Endodermal cell (in vitro differentiated cells): ENCODE data around the gene KRT76. TPM values are rescaled to one million over a fixed set of nuclear protein-coding genes. Genes with fewer than 3 reads are reported as not detected.

Experiments
- DNase-seq: peaks from one replicate; pipeline ENCODE4 v3.0.0-alpha.2; 2017
- H3K27ac ChIP-seq: 2 replicates; pipeline ENCODE4 v1.5.1; 2013; ENCODE audit warnings: mild to moderate bottlenecking, low read depth, low read length, moderate library complexity
- H3K27me3 ChIP-seq: 2 replicates; pipeline ENCODE4 v1.6.1; 2013; ENCODE audit warnings: mild to moderate bottlenecking, low read length, moderate library complexity; ENCODE audit not compliant: insufficient read depth, control insufficient read depth, poor library complexity, severe bottlenecking
- H3K36me3 ChIP-seq: 2 replicates; pipeline ENCODE4 v1.7.0; 2013; ENCODE audit warnings: mild to moderate bottlenecking, low read length, moderate library complexity; ENCODE audit not compliant: control insufficient read depth, insufficient read depth
- H3K4me1 ChIP-seq: one replicate; pipeline ENCODE4 v1.7.0; 2013; ENCODE audit warnings: low read length; ENCODE audit not compliant: control insufficient read depth, insufficient read depth
- H3K4me3 ChIP-seq: 2 replicates; pipeline ENCODE4 v1.5.1; 2013; ENCODE audit warnings: mild to moderate bottlenecking, low read length, moderate library complexity
- H3K9ac ChIP-seq: 2 replicates; pipeline ENCODE4 v1.6.1; 2013; ENCODE audit warnings: mild to moderate bottlenecking, low read length, moderate library complexity; ENCODE audit not compliant: poor library complexity, severe bottlenecking; ENCODE audit errors: extremely low read depth
- H3K9me3 ChIP-seq: 2 replicates; pipeline ENCODE4 v1.6.1; 2013; ENCODE audit warnings: mild to moderate bottlenecking, low read length, moderate library complexity; ENCODE audit not compliant: control insufficient read depth
- H3K27ac Mint-ChIP-seq: 2 replicates; pipeline ENCODE4 v1.8.0; 2020; ENCODE audit warnings: mixed read lengths
- H3K27me3 Mint-ChIP-seq: 2 replicates; pipeline ENCODE4 v1.8.0; 2021; ENCODE audit warnings: mild to moderate bottlenecking, mixed read lengths; ENCODE audit not compliant: insufficient read depth
- H3K36me3 Mint-ChIP-seq: 2 replicates; pipeline ENCODE4 v1.8.0; 2020; ENCODE audit warnings: low read depth, mixed read lengths
- H3K4me1 Mint-ChIP-seq: 2 replicates; pipeline ENCODE4 v1.8.0; 2020; ENCODE audit warnings: mixed read lengths
- H3K4me3 Mint-ChIP-seq: 2 replicates; pipeline ENCODE4 v1.8.0; 2020; ENCODE audit warnings: mild to moderate bottlenecking, moderate library complexity, mixed read lengths
- H3K9me3 Mint-ChIP-seq: 2 replicates; pipeline ENCODE4 v1.8.0; 2020; ENCODE audit warnings: mild to moderate bottlenecking, mixed read lengths
- WGBS, 2 experiments: methylation state at CpG; one replicate each; pipeline versions ENCODE4 v1.1.5 to v1.1.7; 2013; ENCODE audit warnings: missing lambda C conversion rate in 2 of 2, mixed read lengths in 1 of 2; ENCODE audit not compliant: insufficient coverage in 1 of 2, insufficient read length in 1 of 2; 5-methylcytosine and 5-hydroxymethylcytosine counted together
- total RNA-seq, 2 donors: library from RNA; stranded (reverse); fragmentation: NEBNext Ultra II Directional in 1 of 2; extraction: Animal tissue kit (Norgen Biotek cat#: 25700) in 1 of 2; gene quantifications; 2 replicates in 1 of 2; 3 replicates in 1 of 2; pipeline ENCODE4 v1.2.1, GENCODE V29; 2021
- TF ChIP-seq, protein P1 (sequence below): fragments of 200-600 bp; sonication (generic); conservative IDR thresholded peaks from 2 replicates; pipeline ENCODE4 v1.5.0; 2021; ENCODE audit warnings: antibody characterized with exemption, mild to moderate bottlenecking

KRT76 gene
- total RNA-seq, 2 donors from 2014 or later = not detected

DNA sequence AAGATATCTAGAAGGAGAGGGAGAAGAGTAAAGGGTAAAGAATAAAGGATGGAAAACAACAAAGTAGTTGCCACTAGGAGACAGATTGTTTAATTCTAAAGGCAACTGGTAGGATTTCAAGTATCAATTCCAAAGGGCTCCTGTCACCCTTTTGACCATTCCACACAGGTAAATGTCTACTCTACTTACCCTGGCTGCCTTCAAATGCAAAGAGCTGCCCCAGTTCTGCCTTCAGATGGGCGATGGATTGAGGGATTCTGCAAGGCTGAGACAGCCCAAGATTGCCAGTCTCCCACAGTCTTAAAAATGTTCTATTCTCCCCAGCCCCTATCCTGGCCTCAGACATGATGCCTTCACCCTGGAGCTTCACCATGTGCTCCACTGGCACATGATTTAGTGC is 11.4 kb downstream of the KRT76 start:
- 80 to 86% methylated on average over 1 of the region's 1 CpG for WGBS, 2 experiments
- DNase-seq = no peak
- Mint-ChIP-seq H3K27me3 (peaks cover 21% of the 10 kb centered on the region), H3K9me3 (peaks cover 21% of the 10 kb centered on the region), H3K36me3 (no peaks in the 10 kb centered on the region), H3K4me3 (no peak overlapping the region), H3K27ac (no peak overlapping the region), H3K4me1 (no peaks in the 10 kb centered on the region)
- H3K27ac ChIP-seq = no peak overlapping the region
- H3K9ac ChIP-seq = no peak overlapping the region
- peaks cover 48% of the 10 kb centered on the region for H3K27me3 ChIP-seq
- H3K4me3 ChIP-seq = no peak overlapping the region
- H3K4me1 ChIP-seq = no peaks in the 10 kb centered on the region
- no peaks in the 10 kb centered on the region for H3K36me3 ChIP-seq
- H3K9me3 ChIP-seq = peaks cover 15% of the 10 kb centered on the region
- TF ChIP-seq, protein P1, sequence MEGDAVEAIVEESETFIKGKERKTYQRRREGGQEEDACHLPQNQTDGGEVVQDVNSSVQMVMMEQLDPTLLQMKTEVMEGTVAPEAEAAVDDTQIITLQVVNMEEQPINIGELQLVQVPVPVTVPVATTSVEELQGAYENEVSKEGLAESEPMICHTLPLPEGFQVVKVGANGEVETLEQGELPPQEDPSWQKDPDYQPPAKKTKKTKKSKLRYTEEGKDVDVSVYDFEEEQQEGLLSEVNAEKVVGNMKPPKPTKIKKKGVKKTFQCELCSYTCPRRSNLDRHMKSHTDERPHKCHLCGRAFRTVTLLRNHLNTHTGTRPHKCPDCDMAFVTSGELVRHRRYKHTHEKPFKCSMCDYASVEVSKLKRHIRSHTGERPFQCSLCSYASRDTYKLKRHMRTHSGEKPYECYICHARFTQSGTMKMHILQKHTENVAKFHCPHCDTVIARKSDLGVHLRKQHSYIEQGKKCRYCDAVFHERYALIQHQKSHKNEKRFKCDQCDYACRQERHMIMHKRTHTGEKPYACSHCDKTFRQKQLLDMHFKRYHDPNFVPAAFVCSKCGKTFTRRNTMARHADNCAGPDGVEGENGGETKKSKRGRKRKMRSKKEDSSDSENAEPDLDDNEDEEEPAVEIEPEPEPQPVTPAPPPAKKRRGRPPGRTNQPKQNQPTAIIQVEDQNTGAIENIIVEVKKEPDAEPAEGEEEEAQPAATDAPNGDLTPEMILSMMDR = no peak

DNA sequence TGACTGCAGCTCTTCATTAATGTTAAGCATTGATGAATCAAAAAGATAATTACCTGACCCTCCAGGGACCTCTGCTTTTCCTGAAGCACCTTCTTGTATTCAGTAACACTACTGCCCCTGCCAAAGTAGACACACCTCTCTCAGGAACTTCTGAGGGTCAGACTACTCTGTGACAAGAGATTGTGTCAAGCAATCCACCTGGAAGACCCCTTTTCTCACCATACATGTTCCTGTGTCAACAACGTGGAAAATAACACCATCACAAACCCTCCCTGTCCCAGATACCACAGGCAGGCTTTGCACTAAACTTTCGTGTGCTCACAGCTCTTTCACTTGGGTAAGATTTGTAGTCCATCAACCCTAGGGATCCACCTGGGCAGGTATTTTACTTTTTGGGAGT is 13.2 kb downstream of the KRT76 start:
- TF ChIP-seq, protein P1 = no peak
- peaks cover 21% of the 10 kb centered on the region for H3K27me3 Mint-ChIP-seq

DNA sequence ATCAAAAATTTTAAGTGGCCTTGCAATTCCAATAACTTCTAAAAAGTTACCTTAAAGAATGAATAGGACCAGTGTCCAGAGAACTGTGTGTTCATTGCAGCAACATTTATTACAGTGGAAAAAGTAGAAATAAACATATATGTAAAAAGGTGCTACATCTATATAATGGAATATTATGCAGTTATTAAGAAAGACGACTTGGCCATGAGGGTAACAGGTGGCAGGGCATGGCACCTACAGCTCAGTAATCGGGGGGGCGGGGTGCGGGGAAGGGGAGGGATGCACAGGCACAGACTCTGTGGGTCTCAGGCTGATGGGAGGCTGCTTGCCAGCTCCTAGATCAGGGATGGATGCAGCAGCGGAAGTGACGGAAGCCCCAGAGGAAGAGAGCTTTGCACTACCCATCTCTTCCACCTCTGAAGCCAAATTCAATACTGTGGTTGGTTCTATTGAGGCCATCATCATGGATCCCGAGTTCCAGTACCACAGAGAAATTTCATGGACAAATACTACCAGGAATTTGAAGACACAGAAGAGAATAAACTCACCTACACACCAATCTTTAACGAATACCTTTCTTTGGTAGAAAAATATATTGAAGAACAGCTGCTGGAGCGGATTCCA is 14.0 kb downstream of the KRT76 start:
- no peaks in the 10 kb centered on the region for H3K36me3 ChIP-seq
- WGBS, 2 experiments = 70 to 76% methylated on average over 4 to 9 of the region's 9 CpGs
- H3K9me3 ChIP-seq = peaks cover 21% of the 10 kb centered on the region
- H3K36me3 Mint-ChIP-seq = no peaks in the 10 kb centered on the region
- no peaks in the 10 kb centered on the region for H3K4me1 ChIP-seq
- peaks cover 14% of the 10 kb centered on the region for H3K27me3 Mint-ChIP-seq
- H3K27me3 ChIP-seq = peaks cover 54% of the 10 kb centered on the region
- H3K27ac ChIP-seq = no peak overlapping the region
- DNase-seq = no peak
- H3K4me1 Mint-ChIP-seq = no peaks in the 10 kb centered on the region
- no peak overlapping the region for H3K4me3 Mint-ChIP-seq
- H3K9ac ChIP-seq = no peak overlapping the region
- TF ChIP-seq, protein P1 = no peak
- H3K9me3 Mint-ChIP-seq = peaks cover 33% of the 10 kb centered on the region
- no peak overlapping the region for H3K27ac Mint-ChIP-seq
- no peak overlapping the region for H3K4me3 ChIP-seq

More for the DNA sequence above, 13.2 kb downstream of the KRT76 start:
- no peak overlapping the region for H3K27ac Mint-ChIP-seq
- DNase-seq = no peak
- H3K4me1 ChIP-seq = no peaks in the 10 kb centered on the region
- no peaks in the 10 kb centered on the region for H3K4me1 Mint-ChIP-seq
- H3K36me3 Mint-ChIP-seq = no peaks in the 10 kb centered on the region
- no peaks in the 10 kb centered on the region for H3K36me3 ChIP-seq
- H3K27ac ChIP-seq = no peak overlapping the region
- WGBS, 2 experiments = 79 to 83% methylated on average over 1 to 2 of the region's 2 CpGs
- peaks cover 33% of the 10 kb centered on the region for H3K9me3 Mint-ChIP-seq
- peaks cover 21% of the 10 kb centered on the region for H3K9me3 ChIP-seq
- H3K4me3 Mint-ChIP-seq = no peak overlapping the region
- H3K4me3 ChIP-seq = no peak overlapping the region
- H3K9ac ChIP-seq = no peak overlapping the region
- H3K27me3 ChIP-seq = peaks cover 47% of the 10 kb centered on the region
